Adrenal gland (tissue), 5 donors: ENCODE data around the gene TFF3.

Source experiments
- POLR2A ChIP-seq, 2 donors: fragments of 450-650 bp; IDR thresholded peaks; one replicate each; pipeline ENCODE4 v1.6.1; 2017; ENCODE audit warnings: antibody characterized with exemption in 2 of 2, mild to moderate bottlenecking in 2 of 2, moderate library complexity in 1 of 2
- TF ChIP-seq, protein P1 (sequence below), 6 experiments: fragments of 450-650 bp in 4 of 6; fragments of 200-600 bp in 2 of 6; sonication (generic) in 1 of 6; IDR thresholded peaks; 1 replicate in 5 of 6; 2 replicates in 1 of 6; pipeline versions ENCODE4 v1.5.1 to v1.8.0; 2016 to 2021; ENCODE audit warnings: antibody characterized with exemption in 6 of 6, mild to moderate bottlenecking in 2 of 6, moderate library complexity in 1 of 6
- donor health status: DM: no; HTN: no; CAD: no.

DNA sequence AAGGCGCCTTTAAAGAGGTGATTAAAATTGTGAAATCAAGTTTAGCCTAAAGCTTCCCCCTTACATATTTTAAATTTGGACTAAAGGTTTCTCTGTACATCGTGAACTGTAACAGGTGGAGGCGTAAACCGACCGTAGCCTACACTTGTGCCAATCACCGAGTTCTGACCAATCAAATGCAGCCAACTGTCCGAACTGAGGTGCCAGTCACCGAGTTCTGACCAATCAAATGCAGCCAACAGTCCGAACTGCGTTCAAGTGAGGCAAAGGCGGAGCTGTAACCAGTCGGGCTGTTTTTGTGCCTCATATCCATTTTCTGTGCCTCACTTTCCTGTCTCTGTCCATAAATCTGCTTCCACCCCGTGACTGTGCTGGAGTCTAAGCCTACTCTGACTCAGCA, 43.7 kb upstream of the TFF3 start:
- TF ChIP-seq POLR2A (IDR thresholded peaks at IDR 0.05): no peak
- TF ChIP-seq, protein P1, sequence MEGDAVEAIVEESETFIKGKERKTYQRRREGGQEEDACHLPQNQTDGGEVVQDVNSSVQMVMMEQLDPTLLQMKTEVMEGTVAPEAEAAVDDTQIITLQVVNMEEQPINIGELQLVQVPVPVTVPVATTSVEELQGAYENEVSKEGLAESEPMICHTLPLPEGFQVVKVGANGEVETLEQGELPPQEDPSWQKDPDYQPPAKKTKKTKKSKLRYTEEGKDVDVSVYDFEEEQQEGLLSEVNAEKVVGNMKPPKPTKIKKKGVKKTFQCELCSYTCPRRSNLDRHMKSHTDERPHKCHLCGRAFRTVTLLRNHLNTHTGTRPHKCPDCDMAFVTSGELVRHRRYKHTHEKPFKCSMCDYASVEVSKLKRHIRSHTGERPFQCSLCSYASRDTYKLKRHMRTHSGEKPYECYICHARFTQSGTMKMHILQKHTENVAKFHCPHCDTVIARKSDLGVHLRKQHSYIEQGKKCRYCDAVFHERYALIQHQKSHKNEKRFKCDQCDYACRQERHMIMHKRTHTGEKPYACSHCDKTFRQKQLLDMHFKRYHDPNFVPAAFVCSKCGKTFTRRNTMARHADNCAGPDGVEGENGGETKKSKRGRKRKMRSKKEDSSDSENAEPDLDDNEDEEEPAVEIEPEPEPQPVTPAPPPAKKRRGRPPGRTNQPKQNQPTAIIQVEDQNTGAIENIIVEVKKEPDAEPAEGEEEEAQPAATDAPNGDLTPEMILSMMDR (IDR thresholded peaks at IDR 0.05): no peak
